ENCODE data around the gene TBR1. TPM values are rescaled to one million over a fixed set of nuclear protein-coding genes. Genes with fewer than 3 reads are reported as not detected.

Gene TBR1
- total and polyA plus RNA-seq, 2 experiments from 2014 or later, result not detected

DNA sequence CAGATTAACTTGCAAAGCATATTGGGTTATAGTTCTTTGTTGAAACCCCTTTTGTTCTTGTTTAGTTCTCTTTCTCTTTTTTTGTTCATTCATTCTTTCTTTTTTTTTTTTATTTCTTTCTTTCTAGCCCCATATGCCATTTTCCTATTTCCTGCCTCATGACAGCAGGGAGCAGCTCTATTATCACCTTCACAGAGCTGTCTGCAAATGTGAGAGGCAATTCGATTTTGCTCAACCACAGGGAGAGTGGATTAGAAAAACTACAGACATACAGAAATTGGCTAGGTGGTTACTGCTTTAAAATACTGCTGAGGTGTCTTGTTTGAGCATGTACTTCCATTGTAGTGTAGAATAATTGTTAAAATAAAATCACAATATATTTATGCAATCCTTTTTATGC lies 44.2 kb upstream of the TBR1 start (continued):
- TF ChIP-seq, protein P1, sequence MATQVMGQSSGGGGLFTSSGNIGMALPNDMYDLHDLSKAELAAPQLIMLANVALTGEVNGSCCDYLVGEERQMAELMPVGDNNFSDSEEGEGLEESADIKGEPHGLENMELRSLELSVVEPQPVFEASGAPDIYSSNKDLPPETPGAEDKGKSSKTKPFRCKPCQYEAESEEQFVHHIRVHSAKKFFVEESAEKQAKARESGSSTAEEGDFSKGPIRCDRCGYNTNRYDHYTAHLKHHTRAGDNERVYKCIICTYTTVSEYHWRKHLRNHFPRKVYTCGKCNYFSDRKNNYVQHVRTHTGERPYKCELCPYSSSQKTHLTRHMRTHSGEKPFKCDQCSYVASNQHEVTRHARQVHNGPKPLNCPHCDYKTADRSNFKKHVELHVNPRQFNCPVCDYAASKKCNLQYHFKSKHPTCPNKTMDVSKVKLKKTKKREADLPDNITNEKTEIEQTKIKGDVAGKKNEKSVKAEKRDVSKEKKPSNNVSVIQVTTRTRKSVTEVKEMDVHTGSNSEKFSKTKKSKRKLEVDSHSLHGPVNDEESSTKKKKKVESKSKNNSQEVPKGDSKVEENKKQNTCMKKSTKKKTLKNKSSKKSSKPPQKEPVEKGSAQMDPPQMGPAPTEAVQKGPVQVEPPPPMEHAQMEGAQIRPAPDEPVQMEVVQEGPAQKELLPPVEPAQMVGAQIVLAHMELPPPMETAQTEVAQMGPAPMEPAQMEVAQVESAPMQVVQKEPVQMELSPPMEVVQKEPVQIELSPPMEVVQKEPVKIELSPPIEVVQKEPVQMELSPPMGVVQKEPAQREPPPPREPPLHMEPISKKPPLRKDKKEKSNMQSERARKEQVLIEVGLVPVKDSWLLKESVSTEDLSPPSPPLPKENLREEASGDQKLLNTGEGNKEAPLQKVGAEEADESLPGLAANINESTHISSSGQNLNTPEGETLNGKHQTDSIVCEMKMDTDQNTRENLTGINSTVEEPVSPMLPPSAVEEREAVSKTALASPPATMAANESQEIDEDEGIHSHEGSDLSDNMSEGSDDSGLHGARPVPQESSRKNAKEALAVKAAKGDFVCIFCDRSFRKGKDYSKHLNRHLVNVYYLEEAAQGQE (IDR thresholded peaks at IDR 0.05; ENCODE audit: unreplicated experiment), result no peak
- TF ChIP-seq EZH2phosphoT487 (IDR thresholded peaks at IDR 0.05; ENCODE audit: unreplicated experiment), result no peak

DNA sequence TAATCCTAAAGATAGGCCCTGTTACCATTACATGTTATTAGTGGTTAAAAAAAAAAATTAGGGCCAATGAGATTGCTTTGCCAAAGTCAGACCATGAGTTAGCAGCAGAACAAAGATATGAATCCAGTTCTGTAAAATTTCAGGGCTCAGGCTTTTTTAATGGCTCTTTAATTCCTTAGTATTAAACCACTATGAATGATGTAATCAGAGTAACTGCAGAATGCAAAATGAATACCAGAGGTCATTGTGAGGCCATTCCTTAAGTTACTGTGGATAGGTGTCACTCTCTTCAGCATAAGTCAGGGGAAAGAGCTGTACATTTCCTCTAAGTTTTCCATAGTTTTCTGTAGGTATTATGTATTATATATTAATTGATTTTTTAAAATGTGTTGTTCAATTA lies 42.2 kb upstream of the TBR1 start:
- H3K4me1 ChIP-seq (ENCODE audit: insufficient read depth), result peaks cover 56% of the 10 kb centered on the region
- Mint-ChIP-seq H3K27ac (no peak overlapping the region), H3K27me3 (ENCODE audit: insufficient read depth, low read depth, poor library complexity) (no peaks in the 10 kb centered on the region), H3K36me3 (ENCODE audit: low read depth) (peaks cover 5% of the 10 kb centered on the region; the same call in 2 of the 3 replicates), H3K4me1 (peaks cover 53% of the 10 kb centered on the region), H3K4me3 (no peak overlapping the region), H3K9me3 (no peaks in the 10 kb centered on the region)
- no peak overlapping the region for H2AFZ ChIP-seq
- no peak for ATAC-seq
- H3K9me2 ChIP-seq (ENCODE audit: insufficient read depth), result no peaks in the 10 kb centered on the region
- TF ChIP-seq, protein P1 (IDR thresholded peaks at IDR 0.05; ENCODE audit: unreplicated experiment), result no peak
- TF ChIP-seq STAT1 (IDR thresholded peaks at IDR 0.05; ENCODE audit: unreplicated experiment) (no peak), ZNF114 (CRISPR knock-in tag; IDR thresholded peaks at IDR 0.05) (no peak), NANOG (IDR thresholded peaks at IDR 0.05; ENCODE audit: borderline replicate concordance) (no peak)
- TF ChIP-seq, protein P2, sequence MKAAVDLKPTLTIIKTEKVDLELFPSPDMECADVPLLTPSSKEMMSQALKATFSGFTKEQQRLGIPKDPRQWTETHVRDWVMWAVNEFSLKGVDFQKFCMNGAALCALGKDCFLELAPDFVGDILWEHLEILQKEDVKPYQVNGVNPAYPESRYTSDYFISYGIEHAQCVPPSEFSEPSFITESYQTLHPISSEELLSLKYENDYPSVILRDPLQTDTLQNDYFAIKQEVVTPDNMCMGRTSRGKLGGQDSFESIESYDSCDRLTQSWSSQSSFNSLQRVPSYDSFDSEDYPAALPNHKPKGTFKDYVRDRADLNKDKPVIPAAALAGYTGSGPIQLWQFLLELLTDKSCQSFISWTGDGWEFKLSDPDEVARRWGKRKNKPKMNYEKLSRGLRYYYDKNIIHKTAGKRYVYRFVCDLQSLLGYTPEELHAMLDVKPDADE (IDR thresholded peaks at IDR 0.05), result no peak
- H3K27me3 ChIP-seq (ENCODE audit: insufficient read depth), result no peaks in the 10 kb centered on the region
- no peak for DNase-seq (ENCODE audit: low spot score)
- H3K79me2 ChIP-seq (replicated peaks; ENCODE audit: insufficient read depth), result 0 out of 2 replicates have a peak, but pooled peaks cover 7% of the 10 kb centered on the region
- H3K36me3 ChIP-seq (ENCODE audit: insufficient read depth), result no peaks in the 10 kb centered on the region
- H3K4me2 ChIP-seq, result no peak overlapping the region
- H3K27ac ChIP-seq (ENCODE audit: low read depth), result no peak overlapping the region
- H4K20me1 ChIP-seq (replicated peaks; ENCODE audit: insufficient read depth), result no peaks in the 10 kb centered on the region; the same call in 1 of the 2 replicates
- no peaks in the 10 kb centered on the region for H3F3A ChIP-seq (replicated peaks; ENCODE audit: low read depth)
- no peak overlapping the region for H3K4me3 ChIP-seq

All from GM23338 (cell line).